Skeletal muscle tissue (tissue), 4 donors: Measurements from ENCODE around the gene BCAS2. TPM values are rescaled to one million over a fixed set of nuclear protein-coding genes. Genes with fewer than 3 reads are reported as not detected.
"Not testable (repeated sequence)": the region's sequence is repeated elsewhere in the genome, so short reads cannot be mapped to it uniquely, and the experiment has no call there.

Source experiments
- H3K27ac ChIP-seq: one replicate; pipeline ENCODE4 v1.7.0; 2013; ENCODE audit warnings: mild to moderate bottlenecking, low read depth, low read length, inconsistent platforms
- H3K27me3 ChIP-seq, 3 donors: one replicate each; pipeline ENCODE4 v1.7.0; 2013; ENCODE audit warnings: low read length in 3 of 3; ENCODE audit not compliant: control insufficient read depth in 3 of 3, insufficient read depth in 3 of 3
- H3K36me3 ChIP-seq, 3 donors: one replicate each; pipeline ENCODE4 v1.7.0; 2013; ENCODE audit warnings: low read length in 3 of 3; ENCODE audit not compliant: control insufficient read depth in 3 of 3, insufficient read depth in 3 of 3
- H3K4me1 ChIP-seq, 3 donors: one replicate each; pipeline ENCODE4 v1.7.0; 2013; ENCODE audit warnings: low read length in 3 of 3, mild to moderate bottlenecking in 3 of 3; ENCODE audit not compliant: control insufficient read depth in 3 of 3, insufficient read depth in 3 of 3
- H3K4me3 ChIP-seq, 3 donors: one replicate each; pipeline ENCODE4 v1.7.0; 2013; ENCODE audit warnings: low read length in 3 of 3
- H3K9ac ChIP-seq, 3 donors: one replicate each; pipeline ENCODE4 v1.7.0; 2013; ENCODE audit warnings: low read length in 3 of 3, mild to moderate bottlenecking in 3 of 3, moderate library complexity in 2 of 3, low read depth in 1 of 3
- H3K9me3 ChIP-seq, 3 donors: one replicate each; pipeline ENCODE4 v1.7.0; 2013; ENCODE audit warnings: low read length in 3 of 3; ENCODE audit not compliant: control insufficient read depth in 3 of 3
- total RNA-seq: library from RNA; depleted of rRNA; stranded (reverse); fragments of >200 nt; gene quantifications from one replicate; pipeline ENCODE4 v1.2.3, GENCODE V29; 2014
- donor health status: Osteomylitis.

The BCAS2 gene
- total RNA-seq, 1 donor from 2014 or later, result 11.0 TPM

DNA sequence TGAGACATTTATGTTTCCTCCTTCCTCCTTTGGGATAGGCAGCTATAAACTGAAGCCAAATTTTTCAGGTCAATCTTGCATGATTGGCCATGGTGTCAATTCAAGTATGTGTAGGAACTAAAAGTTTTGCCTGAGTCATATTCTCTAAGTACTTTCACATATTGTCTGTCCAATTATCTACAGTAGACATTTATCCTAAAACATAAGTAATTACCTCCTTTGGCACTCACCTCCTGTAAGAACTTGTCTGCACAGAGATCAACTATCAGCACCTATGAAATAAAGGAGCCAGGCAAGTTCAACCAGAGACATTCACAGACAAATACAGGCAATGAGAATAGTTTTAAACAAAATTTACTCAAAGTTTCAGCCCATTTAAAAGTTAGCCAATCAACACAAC is 14.2 kb upstream of the BCAS2 start:
- Histone ChIP-seq H3K27me3 (no peaks in the 10 kb centered on the region), H3K9me3 (no peaks in the 10 kb centered on the region), H3K36me3 (peaks cover 34 to 52% (median 46%) of the 10 kb centered on the region in 3 donors), H3K4me1 (peaks cover 2 to 11% (median 3%) of the 10 kb centered on the region in 3 donors), H3K9ac (no peak overlapping the region), H3K4me3 (no peak overlapping the region), H3K27ac (peak overlapping the region; percentile 4)

DNA sequence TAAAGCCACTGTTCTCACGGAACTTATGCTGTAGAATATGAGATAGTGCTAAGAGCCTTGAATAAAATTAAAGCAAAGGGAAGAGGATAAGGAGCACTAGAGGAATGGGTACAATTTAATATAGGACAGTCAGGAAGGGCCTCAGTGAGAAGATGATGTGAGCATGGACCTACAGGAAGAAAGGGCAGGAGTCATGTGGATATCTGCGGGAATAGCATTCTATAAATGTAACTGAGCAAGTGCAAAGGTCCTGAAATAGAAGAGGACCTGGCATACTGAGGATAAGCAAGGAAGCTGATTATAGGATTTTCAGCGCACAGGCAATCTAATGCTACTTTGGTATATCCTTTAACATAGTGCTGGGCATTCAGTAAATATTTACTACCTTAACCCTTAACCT is 12.6 kb upstream of the BCAS2 start:
- Histone ChIP-seq H3K4me1 (peaks cover 5 to 18% (median 7%) of the 10 kb centered on the region in 3 donors), H3K27me3 (no peaks in the 10 kb centered on the region), H3K4me3 (no peak overlapping the region), H3K27ac (peak overlapping the region; percentile 32), H3K9me3 (no peaks in the 10 kb centered on the region), H3K9ac (no peak overlapping the region), H3K36me3 (peaks cover 27 to 47% (median 35%) of the 10 kb centered on the region in 3 donors)

DNA sequence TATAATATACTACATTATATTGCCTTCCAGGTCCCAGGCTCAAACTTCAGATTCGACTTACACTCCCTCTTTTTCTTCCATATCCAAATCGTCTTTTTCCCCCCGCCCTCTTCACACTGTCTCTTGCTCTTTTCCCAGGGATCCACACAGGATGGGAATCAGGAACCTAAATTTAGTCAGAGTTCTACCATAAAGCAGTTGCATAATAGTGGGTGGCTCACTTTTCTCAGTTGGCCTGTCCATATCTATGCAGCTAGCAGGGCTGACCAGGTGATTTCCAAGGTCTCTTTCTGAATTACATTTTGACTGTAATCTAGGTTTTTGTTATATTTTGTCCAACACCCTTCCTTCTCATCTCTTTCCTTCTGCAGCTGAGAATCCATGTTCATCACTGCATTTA is 7.7 kb upstream of the BCAS2 start:
- no peak overlapping the region for H3K9ac ChIP-seq
- no peak overlapping the region for H3K4me3 ChIP-seq
- H3K4me1 ChIP-seq, result peaks cover 12 to 17% (median 16%) of the 10 kb centered on the region in 3 donors
- H3K36me3 ChIP-seq, result peaks cover 32 to 54% (median 46%) of the 10 kb centered on the region in 3 donors
- no peak overlapping the region for H3K27ac ChIP-seq
- no peaks in the 10 kb centered on the region for H3K27me3 ChIP-seq
- H3K9me3 ChIP-seq, result no peaks in the 10 kb centered on the region

DNA sequence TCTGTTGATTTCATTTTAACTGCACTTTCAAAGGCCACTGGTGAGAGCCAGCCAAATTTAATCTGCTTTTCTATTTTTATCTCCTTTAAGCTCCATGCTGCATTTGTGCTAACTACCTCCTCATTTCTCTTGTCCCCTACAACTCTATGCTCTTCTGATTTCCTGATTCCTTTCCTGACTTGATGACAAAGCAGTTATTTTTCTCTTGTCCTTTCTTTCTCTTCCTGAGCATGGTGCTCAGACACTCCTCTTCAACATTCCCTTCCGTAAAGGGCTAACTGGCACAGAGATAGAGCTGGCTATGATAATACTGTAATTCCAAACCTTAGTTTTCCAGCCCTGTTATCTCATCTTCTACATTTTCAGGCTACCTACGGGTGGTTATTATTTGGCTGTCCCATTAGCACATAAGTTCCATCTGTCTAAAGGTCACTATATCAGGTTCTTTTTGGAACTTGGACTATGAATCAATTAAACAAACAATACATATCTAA is 6.8 kb upstream of the BCAS2 start:
- peak overlapping the region; percentile 64 for H3K27ac ChIP-seq

DNA sequence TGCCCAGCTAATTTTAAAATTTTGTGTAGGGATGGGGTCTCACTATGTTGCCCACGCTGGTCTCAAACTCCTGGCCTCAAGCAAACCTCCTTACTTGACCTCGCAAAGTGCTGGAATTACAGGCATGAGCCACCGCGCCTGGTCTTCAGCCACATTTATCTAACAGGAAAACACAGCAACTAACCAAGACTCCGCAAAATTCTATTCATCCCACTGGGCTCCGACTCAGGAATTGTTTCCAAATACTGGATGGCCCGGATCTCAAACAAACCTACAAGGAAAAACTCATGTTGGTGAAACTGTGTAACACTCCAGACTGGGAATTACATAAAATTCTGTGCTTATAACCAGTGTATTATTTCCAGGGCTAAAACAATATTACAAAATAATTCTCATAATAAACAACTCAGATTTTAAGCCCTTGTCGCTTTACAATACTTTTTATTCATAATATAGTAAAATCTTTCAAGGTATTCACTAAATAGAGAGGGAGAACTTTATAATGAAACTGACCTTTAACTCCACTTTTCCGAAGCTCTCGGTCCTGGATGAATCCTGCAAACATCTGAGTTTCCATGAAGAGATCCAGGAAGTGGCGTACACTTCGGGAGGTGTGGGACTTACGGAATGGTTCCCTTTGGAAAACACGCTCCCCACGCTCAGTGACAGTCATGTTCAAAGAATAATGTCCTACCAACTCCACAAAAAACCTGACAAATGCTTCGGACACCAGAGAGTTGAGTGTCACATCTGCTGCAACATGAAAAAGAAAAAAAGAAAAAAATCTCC is 6.0 kb upstream of the BCAS2 start:
- peak overlapping the region in 1 of 3 donors; percentile 30 for H3K4me3 ChIP-seq
- H3K4me1 ChIP-seq, result peaks cover 13 to 14% (median 13%) of the 10 kb centered on the region in 3 donors
- H3K27ac ChIP-seq, result peak overlapping the region; percentile 64
- no peaks in the 10 kb centered on the region for H3K27me3 ChIP-seq
- peaks cover 18 to 44% (median 29%) of the 10 kb centered on the region in 3 donors for H3K36me3 ChIP-seq
- H3K9me3 ChIP-seq, result no peaks in the 10 kb centered on the region
- H3K9ac ChIP-seq, result no peak overlapping the region

More for the DNA sequence above, 6.8 kb upstream of the BCAS2 start:
- Histone ChIP-seq H3K36me3 (peaks cover 24 to 48% (median 37%) of the 10 kb centered on the region in 3 donors), H3K9me3 (no peaks in the 10 kb centered on the region), H3K4me3 (peak overlapping the region in 1 of 3 donors; percentile 30), H3K4me1 (peaks cover 12 to 14% (median 13%) of the 10 kb centered on the region in 3 donors), H3K27me3 (no peaks in the 10 kb centered on the region), H3K9ac (no peak overlapping the region)

DNA sequence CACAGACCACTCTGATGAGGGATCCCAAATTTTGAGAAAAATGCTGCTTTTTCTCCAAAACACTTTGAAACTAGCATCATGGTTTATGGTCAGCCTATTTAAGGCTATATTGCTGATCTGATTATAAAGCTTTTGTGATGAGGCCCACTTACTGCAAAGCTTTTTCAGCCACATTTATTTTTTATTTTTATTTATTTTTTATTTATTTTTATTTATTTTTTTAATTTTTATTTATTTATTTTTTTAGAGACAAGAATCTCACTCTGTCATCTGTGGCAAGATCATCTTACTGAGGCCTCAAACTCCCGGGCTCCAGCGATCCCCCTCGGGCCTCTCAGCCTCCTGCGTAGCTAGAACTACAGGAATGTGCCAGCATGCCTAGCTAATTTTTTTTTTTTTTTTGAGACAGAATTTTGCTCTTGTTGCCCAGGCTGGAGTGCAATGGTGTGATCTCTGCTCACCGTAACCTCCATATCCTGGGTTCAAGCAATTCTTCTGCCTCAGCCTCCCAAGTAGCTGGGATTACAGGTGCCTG is 5.2 kb upstream of the BCAS2 start:
- H3K27me3 ChIP-seq, result no peaks in the 10 kb centered on the region
- peaks cover 18 to 19% (median 18%) of the 10 kb centered on the region in 3 donors for H3K4me1 ChIP-seq

DNA sequence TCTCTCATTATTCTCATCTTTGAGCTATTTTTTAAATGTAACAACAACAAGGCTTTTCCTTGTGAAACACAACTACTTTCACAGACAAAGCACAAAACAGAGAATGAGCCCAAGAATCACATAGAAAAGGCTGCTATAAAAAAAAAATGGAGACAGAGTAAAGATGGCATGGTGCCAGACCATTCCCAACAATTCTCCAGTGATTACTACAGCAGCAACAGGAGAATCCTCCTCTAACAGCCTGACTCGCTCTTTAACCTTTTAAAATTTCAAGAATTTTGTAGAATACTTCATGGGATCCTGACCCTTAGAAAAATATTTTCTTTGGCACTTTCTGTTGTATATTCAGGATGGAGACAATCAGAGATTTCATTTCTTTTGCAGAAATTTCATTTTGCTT is 3.8 kb upstream of the BCAS2 start:
- no peak overlapping the region for H3K27ac ChIP-seq
- H3K4me3 ChIP-seq, result no peak overlapping the region
- peaks cover 14 to 37% (median 20%) of the 10 kb centered on the region in 3 donors for H3K36me3 ChIP-seq
- peaks cover 22 to 28% (median 24%) of the 10 kb centered on the region in 3 donors for H3K4me1 ChIP-seq
- H3K9me3 ChIP-seq, result no peaks in the 10 kb centered on the region
- no peak overlapping the region for H3K9ac ChIP-seq
- no peaks in the 10 kb centered on the region for H3K27me3 ChIP-seq

More for the DNA sequence above, 5.2 kb upstream of the BCAS2 start:
- Histone ChIP-seq H3K4me3 (no peak overlapping the region), H3K9ac (no peak overlapping the region), H3K27ac (peak overlapping the region; percentile 29), H3K9me3 (no peaks in the 10 kb centered on the region), H3K36me3 (peaks cover 14 to 39% (median 26%) of the 10 kb centered on the region in 3 donors)

DNA sequence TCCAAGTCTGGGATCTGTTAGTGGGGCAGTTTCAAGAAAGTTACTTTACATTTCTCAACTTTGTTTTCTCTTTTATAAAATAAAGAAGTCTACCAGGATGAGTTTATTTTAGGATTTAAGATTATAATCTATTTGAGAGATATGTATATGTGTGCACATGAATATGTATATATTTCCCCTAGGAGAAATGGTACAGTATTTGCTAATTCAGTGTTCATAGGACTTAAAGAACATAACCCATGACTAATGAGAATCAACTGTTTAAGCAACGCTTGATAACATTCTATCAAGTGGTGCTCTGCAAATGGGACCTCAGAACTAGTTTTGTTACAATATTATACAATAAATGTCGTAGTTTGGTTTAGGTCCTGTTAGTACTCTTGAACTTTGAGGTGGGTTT is 7.0 kb downstream of the BCAS2 start:
- Histone ChIP-seq H3K4me1 (no peaks in the 10 kb centered on the region), H3K27me3 (no peaks in the 10 kb centered on the region), H3K4me3 (no peak overlapping the region), H3K36me3 (peaks cover 34 to 77% (median 67%) of the 10 kb centered on the region in 3 donors), H3K9me3 (no peaks in the 10 kb centered on the region), H3K9ac (no peak overlapping the region), H3K27ac (no peak overlapping the region)

DNA sequence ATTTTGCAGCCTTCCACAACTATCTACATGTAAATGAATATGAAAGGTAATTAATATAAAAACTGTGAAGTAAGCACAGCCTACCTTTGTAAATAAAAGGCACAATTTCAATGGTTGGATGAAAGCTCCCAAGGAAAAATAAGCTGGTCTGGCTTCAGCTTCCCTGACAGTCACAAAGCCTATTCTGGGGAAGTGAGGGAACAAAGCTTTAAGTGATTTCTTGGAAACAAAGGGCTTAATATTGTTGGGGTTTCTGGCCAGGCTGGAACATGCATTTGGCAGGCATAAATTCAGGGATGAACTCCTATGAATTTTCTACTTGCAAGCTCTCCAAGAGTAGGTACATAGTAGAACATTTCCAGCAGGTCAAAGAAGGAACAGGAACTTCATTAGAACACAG is 17.3 kb downstream of the BCAS2 start:
- Histone ChIP-seq H3K4me3 (no peak overlapping the region), H3K4me1 (no peaks in the 10 kb centered on the region), H3K36me3 (peaks cover 21 to 37% (median 34%) of the 10 kb centered on the region in 3 donors), H3K27ac (no peak overlapping the region), H3K9me3 (no peaks in the 10 kb centered on the region), H3K9ac (no peak overlapping the region), H3K27me3 (no peaks in the 10 kb centered on the region)

DNA sequence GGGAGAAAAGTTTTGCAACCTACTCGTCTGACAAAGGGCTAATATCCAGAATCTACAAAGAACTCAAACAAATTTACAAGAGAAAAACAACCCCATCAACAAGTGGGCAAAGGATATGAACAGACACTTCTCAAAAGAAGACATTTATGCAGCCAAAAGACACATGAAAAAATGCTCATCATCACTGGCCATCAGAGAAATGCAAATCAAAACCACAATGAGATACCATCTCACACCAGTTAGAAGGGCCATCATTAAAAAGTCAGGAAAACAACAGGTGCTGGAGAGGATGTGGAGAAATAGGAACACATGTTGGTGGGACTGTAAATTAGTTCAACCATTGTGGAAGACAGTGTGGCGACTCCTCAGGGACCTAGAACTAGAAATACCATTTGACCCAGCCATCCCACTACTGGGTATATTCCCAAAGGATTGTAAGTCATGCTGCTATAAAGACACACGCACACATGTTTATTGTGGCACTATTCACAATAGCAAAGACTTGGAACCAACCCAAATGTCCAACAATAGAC is 18.4 kb downstream of the BCAS2 start:
- H3K27me3 ChIP-seq, H3K9ac ChIP-seq, H3K27ac ChIP-seq, H3K4me3 ChIP-seq, H3K4me1 ChIP-seq, H3K9me3 ChIP-seq: not testable (repeated sequence)
- peaks cover 17 to 28% (median 24%) of the 10 kb centered on the region in 3 donors for H3K36me3 ChIP-seq
